SK-N-DZ (cell line): ENCODE data around the gene DRD2.

Source experiments
- DNase-seq: peaks from one replicate; pipeline ENCODE4 v3.0.0-alpha.2; 2015; ENCODE audit warnings: low spot score

The DRD2 gene

DNA sequence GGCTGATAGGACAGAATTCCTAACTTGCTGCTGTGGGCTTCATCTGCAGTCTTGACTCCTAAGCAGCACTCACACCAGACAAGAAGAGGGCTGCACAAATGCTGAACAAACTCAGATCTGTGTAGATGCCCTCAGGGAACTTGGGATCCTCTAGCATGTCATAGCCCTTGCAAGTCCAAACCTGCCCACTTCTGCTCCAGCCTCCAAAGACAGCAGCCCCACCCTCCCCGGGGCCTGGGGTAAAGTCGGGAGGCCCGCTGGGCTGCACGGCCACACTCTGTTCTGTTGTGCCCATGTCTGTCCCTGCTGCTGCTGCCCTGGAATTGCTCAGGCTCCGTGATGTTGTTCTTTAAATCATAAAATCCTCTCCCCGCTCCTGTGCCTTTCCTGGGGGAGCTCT lies 28.3 kb downstream of the DRD2 start:
- DNase-seq: no peak

DNA sequence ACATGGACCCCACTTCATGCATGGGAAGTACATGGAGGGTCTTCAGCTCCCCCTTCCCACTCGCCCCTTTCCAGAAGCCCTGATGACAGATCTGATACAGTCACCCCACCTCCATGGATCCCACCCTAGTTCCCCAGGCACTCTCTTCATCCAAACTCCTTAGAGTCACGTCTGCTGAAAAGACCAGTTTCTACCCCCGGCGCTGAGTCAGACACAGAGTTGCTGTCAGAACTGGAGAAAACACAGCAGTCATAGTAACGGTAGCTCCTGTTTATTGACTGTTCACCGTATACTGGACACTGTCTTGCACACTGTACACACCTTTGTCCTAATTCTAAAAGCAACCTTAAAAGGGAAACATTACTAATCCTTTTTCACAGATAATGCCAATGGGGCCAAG lies 29.1 kb downstream of the DRD2 start:
- DNase-seq: no peak

DNA sequence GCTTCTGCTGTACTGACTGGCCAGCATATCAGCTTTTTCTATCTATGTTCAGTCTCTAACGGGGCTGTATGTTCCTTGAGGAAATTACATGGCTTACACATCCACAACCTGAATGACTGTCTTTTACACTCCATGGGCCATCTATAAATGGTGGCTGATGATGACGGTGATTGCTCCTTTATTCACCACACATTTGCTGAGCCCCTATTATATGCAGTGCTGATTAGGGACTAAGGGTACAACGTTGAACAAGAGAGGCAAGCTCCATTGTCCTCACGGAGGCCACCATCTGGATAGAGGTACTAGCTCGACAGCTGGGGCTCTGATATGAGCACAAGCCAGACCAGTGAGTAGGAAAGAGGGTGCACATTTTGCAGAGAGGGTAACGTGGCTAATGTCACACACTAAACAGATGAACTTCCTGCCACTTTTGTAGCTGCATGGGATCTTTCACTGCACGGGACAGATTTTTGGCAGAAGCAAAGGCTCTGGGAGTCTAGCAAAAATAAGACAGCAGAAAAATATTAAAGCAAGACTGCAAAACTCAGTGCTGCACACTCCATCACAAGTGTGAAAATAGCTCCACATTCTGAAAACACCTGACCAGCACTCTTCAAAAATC lies 30.6 kb downstream of the DRD2 start:
- no peak for DNase-seq

DNA sequence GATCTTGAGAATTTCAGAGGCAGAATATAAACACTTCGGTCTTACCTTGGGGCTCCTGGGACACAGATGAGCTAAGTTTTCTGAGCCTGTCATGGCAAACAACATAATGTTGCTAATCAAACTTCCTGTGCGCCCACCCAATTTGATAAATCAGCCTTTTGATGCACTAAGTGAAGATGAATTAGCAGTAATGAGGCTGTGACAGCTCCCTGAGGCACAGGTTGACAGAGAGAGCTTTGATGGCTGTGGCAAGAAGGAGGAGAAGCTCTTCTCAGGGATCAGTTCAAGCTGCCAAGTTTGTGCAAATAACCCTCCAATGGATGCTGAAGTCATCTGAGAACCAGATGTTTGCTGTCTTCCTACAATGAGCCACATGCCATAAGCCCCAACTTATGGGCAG lies 34.4 kb downstream of the DRD2 start:
- no peak for DNase-seq

DNA sequence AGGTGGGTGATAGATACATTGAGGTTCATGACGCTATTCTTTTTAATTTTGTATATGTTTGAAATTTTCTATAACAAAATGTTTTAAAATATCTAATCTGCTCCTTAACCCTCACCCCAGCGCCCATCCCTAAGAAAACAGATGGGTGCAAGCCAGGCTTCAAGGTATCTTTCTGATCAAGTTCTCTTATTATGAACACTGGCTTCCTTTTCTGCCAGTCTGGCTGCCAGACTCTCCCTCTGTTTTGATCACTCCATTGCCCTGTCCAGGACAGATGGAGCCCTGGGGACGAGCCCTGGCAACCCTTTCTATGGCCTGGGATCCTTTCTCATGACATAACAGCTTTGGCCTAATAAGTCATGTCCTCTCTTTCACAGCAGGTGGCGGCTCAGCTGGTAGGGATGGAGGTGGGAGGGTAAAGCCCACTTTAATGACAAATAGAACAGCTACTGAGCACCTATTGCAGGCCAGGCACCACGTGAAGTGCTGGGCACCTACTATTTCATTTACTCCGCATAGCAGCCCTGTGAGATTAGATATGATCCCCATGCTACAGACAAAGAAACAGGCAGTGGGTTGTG lies 38.4 kb downstream of the DRD2 start:
- DNase-seq: no peak

DNA sequence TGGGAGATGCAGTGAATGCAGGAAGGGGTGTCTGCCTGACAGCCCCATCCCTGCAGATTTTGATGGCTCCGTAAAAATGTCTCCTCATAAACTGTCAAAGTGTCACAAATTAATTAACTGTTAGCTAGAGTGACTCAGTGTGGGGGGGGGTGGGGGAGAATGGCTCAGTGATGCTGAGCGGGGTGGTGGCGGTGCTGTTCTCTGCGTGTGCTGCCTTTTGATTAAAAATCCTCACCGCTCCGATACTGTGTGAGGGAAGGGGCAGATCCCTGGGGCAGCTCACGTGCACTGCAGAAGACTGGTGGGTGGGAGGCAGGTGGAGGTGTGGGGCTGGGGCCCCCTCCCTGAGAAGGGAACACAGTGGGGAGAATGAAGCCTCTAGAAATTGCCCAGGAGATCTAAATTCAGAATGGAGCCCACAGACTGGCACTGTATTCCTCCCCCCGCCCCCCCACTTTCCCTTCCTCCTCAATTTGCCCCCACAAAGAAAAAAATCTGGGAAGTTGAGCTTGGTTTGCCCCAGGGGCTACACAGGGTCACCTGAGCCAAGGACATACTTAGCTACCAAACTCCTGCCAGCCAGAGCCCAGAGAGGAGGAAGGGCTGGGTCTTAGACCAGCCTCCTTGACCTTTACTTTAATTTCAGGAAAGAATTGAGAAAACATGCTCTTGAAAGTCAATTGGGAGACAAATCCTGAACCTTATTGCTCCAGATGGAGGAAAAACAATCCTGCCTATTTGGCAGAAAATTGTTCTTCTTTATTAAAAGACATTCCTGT lies 39.8 kb downstream of the DRD2 start:
- no peak for DNase-seq

DNA sequence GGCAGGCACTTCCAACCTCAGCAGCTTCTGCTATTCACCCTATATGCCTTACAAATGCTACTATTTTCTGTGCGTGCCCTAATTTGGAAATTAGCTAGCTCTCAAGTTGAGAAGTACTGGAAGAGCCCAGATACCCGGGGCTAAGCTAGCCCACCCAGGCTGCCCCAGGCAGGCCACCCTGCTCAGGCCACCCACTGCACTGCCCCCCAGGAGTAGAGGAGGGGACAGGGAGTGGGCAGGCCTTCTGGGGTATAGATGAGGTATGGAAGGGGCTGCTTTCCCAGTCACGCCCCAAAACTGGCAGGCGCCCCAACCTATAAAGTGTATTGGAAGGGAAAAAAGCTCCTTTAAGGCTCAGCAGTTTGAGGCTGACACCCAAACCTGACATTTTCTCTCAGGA lies 43.5 kb downstream of the DRD2 start:
- no peak for DNase-seq

DNA sequence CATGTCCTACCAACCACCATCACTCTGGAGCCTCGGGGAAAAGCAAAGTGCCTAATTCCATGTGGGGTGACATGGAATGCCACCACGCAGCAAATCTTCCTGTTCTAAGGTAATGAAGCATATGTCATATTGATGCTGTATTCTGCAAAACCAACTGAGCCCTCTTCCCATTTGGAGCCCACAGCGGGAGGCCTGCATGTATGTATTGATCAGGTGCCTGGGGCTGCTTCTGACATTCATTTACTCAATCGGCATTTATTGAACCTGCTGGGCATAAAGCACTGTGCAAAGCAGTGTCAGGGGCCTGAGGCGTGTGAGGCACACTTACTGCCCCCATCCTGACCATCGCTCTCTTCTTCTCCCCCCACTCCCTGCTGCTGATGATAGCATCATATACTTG lies 48.5 kb downstream of the DRD2 start:
- DNase-seq: no peak

DNA sequence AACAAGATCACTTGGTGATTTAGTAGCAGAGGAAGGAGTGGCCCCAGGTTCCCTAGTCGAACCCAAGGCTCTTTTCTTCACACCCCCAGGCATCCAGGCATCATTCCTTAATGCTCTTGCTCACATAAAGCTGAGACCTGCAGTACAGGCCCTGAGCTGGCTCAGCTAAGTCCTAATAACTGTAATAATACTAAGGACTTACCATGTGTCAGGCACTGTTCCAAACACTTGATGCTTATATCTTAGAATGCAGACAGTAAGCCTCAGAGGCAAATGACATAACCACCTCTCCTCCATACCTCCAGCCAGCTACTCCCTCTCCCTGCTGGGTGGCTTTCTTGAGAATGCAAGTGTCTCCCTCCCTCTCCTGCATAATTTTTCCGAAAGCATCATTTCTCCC lies 54.4 kb downstream of the DRD2 start:
- DNase-seq: no peak

DNA sequence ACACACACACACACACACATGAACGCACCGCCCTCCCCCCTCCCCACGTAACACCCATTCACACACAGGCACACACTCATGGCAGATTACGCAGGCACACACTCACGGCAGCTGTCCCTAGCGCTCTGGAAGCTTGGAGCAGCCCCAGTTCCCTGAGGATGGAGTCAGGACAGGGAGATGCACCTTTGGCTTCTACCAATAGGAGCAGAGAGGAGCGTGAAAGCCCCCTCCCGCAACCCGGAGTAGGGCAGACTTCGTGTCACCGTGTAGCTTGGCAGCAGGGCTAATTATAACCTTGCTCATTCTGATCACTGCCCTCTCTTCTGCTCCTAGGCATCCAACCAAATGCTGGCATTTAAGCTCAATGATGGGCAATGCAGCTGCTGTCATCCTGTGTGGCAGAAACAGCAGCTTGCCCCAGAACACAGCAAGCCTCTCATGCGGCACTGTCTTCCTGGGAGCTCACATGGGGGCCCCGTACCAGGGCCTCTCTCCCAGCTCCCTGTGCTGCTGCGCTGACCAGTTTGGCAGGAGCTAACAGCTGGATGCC lies 55.7 kb downstream of the DRD2 start:
- DNase-seq: no peak

DNA sequence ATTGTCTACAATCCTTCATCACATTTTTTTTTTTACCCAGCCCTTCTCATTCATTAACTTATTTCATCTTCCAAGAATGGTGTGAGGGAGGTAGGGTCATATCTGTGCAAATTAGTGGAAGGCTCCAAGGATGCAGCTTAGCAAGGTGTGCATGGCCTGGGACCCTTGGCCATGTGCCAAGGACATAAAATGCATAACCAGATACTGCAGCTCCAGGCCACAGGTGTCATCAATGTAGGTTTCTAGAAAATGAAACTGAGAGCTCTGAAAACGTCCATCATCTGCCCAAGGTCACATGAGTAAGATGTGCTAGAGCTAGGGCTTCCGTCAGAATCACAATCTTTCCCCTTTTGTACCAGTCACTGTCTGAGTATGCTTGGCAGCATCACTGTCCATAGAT lies 57.8 kb downstream of the DRD2 start:
- no peak for DNase-seq

DNA sequence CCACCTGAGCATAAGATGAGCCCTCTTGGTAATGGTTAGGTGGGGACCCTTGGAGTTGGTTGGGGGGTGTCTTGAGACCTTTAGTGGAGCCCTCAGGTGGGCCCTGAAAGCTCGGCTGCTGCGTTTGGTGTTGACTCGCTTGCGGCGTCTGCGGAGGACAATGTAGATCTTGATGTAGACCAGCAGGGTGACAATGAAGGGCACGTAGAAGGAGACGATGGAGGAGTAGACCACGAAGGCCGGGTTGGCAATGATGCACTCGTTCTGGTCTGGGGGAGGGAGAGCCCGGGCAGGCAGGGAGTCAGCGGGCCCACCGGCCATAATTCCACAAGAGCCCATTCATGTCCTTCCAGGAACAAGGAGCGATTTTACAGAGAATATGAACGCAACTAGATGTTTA lies 59.9 kb downstream of the DRD2 start:
- DNase-seq: no peak

DNA sequence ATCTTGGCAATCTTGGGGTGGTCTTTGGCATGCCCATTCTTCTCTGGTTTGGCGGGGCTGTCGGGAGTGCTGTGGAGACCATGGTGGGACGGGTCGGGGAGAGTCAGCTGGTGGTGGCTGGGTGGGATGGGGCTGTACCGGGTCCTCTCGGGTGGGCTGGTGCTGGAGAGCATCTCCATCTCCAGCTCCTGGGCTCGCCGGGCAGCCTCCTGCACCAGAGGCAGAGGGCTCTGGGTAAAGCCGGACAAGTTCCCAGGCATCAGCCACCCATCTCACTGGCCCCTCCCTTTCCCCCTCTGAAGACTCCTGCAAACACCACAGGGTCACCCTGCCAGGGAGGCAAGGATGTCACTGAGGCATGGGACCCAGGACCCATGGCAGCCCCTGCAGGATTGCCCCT lies 62.5 kb downstream of the DRD2 start:
- no peak for DNase-seq

DNA sequence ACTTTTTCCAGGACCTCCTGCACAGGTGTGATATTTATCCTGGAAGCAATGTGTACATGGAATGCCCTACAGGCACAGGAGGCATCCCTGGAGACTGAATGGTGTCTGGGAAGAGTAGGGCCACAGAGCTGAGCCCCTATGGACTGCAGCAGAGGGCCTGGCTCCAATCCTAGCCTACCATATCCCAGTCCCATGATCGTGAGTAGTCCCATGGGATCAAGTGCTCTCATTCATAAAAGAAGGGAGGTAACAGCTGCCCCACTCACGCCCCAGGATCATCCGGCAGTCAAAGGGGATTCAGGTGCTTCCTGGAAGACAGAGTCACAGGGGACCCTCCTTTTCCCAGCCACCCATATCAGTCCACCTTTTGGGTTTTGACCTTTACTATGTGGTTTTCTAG lies 63.7 kb downstream of the DRD2 start:
- no peak for DNase-seq

DNA sequence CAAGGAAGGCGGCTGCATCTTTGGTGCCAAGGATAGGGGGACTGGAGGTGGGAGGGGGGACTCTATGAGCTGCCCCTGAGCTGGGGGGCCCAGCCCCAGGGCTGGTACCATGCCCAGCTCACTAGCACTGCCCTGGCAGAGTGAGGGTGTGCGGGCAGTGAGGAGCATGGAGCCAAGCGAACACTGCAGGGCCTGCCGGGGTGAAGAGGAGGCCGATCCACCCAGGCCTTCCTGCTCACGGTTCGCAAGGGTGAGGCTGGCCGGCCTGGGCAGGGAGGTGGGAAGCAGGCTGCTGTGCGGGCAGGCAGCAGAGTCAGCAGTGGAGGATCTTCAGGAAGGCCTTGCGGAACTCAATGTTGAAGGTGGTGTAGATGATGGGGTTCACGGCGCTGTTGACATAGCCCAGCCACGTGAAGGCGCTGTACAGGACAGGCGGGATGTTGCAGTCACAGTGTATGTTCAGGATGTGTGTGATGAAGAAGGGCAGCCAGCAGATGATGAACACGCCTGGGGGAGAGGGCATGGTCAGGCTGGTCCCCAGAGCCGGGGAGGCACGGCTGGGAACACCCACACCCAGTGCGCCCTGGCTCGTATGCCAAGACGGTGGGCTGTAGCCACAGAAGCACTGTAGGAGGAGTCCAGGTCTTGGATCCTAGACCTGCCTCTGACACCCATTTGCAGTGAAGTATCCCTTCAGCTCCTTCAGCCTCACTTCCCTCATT lies 64.6 kb downstream of the DRD2 start:
- DNase-seq: no peak

DNA sequence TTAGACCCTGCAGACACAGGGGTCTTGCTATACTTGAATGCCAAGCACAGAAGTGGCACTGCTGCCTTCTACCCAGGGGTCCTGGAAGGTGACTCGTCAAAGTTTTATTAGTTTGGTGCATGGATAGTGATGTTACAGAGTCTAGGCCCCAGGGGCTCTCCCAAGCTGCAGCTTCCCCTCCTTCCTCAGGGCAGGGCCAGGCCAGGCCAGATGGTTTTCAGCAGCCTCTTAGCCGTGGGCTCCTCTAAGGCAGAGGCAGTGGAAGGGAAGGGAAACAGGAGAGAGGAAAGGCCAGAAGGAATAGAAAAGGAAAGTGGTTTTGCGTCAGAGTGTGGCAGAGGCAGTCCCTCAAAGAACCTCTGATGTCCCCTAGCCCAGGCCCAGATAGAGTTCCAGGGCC lies 65.7 kb downstream of the DRD2 start:
- no peak for DNase-seq

DNA sequence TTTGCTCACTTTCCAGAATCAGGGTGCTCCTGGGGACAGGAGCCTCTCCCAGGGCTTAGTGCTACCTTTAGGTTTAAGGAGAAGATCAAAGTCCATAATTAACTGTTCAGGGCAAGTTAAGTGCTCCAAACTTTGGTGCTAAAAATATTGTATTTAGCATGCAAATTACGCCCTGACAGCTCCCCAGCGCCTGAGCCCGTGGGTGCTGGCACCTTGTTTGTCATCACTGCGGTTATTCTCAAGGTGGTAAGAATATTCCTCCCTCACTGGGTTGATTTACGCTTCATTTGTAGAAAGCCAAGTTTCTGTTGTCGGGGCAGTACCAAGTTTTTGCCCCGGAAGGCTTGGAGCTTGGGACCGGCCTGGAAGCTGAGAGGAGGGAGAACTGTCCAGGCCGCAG lies 66.3 kb downstream of the DRD2 start:
- DNase-seq: no peak

DNA sequence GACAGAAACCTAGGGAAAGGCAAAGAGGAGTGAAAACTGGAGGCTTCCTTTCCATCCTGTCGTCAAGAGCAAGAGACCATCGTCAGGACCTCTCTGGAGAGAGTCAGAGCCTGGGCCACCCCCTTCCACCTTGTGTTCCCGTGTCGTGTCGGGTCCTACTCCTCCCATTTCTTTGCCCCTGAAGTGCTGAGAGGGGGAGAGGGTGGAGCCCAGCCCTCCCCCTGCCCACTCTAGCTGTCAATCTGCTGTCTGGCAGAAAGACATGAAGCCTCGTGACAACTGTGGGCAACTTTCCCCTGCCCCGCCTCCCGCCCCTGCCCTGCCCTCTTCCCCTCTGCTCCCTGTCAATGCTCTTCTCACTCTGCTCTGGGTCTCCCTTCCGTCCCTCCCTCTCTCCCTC lies 67.0 kb downstream of the DRD2 start:
- DNase-seq: no peak

DNA sequence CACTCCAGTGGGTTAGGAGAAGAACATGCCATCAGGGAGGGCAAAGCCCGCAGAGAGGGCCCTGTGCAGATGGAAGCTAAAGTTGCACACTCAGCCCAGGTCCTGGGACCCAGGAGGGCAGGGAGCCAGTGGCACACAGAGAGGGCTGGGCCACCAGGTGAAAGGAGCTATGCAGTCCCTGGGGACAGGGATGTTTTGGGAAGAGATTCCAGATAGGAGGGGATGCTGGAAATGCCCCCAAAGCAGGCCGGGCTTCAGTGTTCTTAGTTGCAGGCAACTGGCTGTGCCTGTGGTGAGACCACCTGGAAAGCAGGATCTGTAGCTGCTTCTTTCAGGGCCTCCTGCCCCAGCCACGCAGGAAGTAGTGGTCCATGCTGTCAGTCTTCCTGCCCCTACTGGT lies 68.0 kb downstream of the DRD2 start:
- no peak for DNase-seq

DNA sequence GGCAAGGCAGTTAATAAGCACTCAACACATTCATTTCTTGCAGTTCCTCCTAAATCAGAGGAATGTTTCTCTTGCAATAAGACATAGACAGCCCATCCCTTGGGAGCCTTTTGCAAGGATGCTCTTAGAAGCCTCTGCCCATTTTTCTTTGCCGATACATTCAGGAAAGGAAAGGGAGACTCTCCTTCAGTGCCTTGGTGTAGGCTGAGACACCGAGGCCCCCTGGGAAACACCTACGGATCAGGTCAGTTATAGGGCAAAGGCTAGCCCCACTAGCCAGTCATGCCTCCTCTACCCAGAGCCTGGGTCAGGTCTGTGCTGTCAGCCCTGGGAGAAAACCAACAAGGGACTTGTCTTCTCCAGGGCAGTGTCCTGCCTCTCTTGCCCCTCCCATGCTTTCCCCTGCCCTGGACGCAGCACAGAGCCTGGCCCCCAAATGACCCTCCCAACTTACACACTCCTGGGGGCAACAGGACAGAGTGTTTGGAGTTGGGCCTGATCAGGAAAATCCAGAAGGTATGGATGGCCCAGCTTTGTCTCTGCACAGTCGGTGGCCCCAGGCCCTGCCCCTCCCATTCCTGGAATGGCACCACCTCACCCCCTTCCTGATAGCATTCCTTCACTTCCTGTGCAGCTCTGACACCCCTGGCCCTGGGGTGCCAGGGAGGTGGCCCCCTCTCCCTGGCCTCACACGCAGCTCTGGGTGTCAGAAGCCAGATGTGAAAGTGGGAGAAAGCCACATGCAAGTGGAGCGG lies 69.3 kb downstream of the DRD2 start:
- no peak for DNase-seq

DNA sequence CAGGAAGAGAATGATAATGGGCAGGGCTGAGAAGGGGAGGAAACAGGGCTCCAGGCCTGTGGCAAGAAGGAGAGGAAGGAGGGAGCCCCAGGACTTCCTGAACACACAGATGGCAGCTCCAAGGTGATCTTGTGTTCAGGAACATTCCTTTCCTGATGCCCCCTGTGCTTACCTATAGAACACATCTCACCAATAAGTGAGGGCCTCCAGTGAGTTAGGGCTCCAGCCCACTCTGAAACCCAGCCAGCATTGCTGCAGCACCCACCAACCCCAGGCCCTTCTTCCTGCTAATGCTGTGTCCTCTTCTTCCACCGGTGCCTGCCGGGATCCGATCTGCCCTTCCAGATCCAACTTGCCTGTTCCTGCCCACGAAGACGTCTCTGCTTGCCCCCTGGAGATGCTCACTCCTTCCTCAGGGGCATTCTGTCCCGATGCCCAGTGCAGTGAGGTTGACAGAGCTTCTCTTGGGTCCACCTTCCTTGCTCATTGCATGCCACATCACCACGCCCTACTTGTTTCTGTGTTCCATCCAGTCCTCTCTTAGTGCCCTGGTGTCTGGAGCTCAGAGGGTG lies 70.3 kb downstream of the DRD2 start:
- no peak for DNase-seq
